HG02973 (cell line): ENCODE data around the gene NAPEPLD.
"Not testable (repeated sequence)": the region's sequence is repeated elsewhere in the genome, so short reads cannot be mapped to it uniquely, and the experiment has no call there.

Experiments used
- ATAC-seq: cut with Tn5 transposase; IDR thresholded peaks from one replicate; pipeline ENCODE4 v1.9.1; 2021; ENCODE audit warnings: moderate library complexity; ENCODE audit not compliant: unreplicated experiment

Gene NAPEPLD

DNA sequence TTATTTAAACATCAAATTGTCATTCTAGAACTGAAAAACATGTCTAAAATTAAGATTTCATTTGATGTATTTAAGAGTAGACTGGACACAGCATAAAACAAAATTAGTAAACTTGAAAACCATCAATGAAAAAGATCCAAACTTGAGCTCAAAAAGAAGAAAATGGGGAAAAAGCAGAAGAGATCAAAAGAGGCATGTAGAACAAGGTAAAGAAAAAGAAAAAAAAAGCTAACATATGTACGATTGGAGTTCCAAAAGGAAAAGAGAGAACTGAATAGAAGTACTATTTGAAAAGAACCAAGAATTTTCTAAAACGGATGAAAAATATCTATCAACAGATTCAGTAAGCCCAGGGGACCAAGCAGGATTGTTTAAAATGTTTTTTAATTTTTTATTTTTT lies 77.9 kb downstream of the NAPEPLD start:
- no peak for ATAC-seq

DNA sequence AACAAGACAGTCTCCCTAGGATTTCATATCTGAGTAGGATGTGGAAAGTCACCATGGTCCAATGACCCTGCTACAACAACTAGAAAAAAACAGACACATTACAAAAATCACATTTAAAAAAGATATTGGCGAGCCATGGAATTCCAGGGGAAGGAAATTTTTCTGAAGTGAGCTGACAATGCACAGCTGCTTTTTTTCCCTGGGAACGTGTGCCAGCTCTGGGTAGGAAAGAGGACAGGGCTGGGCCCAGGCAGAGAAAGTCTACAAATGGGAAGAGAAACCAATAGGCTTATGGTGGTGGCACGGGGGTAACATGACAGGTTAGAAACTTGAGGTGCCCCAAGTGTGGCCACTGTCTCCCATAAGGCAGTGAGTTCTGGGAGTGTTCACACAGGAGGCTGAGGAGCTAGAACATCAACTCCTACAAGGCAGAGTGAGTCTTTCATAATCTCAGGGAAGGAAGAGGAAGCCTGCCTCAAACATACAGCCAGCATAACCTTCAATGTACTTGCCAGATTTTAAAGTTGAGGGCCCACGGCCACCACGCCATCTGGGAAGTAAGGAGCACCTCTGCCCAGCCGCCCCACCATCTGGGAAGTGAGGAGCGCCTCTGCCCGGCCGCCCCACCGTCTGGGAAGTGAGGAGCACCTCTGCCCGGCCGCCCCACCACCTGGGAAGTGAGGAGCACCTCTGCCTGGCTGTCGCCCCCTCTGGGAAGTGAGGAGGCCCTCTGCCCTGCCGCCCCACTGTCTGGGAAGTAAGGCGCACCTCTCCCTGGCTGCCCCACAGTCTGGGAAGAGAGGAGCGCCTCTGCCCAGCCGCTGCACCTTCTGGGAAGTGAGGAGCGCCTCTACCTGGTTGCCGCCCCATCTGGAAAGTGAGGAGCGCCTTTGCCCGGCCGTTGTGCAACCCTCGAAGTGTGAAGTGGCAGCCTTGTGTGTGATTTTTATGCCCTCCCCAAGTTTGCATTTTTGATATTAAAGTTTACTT lies 80.2 kb downstream of the NAPEPLD start:
- ATAC-seq = no peak

DNA sequence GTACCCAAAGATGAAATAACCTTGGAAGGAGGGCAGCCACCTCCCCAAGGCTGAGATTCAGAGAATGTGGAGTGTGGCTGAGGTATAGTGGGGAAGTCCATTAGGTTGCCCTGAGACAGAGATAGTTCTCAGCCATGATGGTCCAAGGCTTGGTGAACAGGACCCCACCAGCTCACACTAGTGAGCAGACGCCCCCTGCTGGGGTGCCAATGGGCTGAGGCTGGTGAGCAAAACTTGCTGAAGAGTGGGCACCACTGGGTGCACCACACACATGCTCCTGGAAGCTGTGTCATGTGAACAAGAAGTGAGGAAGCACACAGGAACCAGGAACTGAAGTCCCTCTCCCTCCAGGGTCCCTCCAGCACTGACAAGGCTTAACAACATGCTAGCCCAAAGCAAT lies 83.2 kb downstream of the NAPEPLD start:
- no peak for ATAC-seq

DNA sequence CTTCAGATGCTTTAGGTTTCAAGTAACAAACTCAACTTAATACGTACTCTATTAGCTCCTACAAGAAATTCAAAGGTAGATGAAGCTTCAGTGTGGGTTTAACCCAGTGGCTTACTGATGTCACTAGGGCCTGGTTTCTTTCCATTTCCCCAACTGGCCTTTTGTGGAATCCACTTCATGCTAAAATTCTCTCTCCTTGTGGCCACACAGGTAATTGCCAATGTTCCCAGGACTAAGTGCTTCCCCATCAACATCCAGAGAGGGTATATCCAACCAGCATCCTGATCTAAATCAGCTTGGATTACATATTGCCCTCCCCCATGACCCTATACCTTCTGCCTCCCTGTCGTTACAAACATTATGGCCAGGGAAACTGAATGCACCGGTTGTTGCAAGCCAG lies 85.0 kb downstream of the NAPEPLD start:
- no peak for ATAC-seq

DNA sequence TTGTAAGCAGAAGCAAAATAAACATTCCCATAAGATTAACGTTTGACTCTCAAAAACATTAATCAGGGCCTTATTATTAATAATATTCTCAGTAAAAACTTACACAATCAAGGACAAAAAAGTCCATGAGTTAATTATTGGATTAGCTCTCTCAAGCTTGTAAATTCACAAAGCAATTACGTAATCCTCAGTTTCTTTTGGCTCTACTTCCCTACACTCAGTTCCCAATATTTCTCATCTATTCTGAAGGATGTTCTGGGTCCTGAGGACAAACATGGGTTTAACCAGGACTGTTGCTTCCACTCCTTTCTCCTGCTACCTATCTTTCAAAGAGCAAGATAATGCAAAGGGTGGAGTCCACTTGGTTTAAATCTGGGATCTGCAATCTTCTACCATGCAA lies 89.4 kb downstream of the NAPEPLD start:
- no peak for ATAC-seq

DNA sequence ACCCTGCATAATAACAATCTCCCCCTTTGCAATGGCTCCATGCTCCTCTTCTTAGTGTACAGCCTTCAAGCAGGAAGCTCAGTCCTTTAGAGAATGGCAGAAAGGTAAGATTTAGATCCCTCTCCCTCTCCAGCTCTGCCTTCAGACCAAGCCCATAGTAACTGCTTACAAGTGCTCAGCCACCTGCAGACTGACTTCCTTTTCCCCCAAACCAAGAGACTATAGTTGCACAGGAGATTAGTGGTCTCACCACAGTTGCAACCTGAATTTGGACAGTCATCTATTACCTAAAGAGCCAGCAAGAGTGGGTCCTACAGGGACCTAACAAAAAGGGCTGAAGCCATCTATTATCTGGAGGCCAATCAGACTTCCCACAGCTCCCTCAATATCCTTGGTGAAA lies 90.8 kb downstream of the NAPEPLD start:
- no peak for ATAC-seq

DNA sequence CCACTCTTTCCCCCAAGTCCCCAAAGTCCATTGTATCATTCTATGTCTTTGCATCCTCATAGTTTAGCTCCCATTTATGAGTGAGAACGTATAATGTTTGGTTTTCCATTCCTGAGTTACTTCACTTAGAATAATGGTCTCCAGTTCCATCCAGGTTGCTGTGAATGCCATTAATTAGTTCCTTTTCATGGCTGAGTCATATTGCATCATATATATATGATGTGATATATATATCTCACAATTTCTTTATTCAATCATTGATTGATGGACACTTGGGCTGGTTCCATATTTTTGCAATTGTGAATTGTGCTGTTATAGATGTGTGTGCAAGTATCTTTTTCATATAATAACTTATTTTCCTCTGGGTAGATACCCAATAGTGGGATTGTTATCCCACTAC lies 92.9 kb downstream of the NAPEPLD start:
- ATAC-seq = not testable (repeated sequence)

DNA sequence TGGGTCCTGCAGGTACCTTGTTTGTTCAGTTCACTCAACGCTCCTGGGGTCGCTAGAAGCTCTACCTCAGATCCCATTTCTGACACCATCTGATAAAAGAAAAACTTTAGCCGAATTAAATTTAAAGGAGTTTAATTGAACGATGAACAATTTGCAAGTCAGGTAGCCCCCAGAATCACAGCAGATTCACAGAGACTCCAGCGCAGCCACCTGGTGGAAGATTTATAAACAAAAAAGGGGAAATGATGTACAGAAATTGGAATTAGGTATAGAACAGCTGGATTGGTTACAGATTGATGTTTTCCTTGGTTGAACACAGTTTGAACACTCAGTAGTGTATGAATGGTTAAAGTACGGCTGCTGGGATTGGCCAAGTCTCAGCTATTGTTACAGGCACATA lies 97.4 kb downstream of the NAPEPLD start:
- no peak for ATAC-seq
